ENCODE data around the gene LRRC74B. TPM values are rescaled to one million over a fixed set of nuclear protein-coding genes. Genes with fewer than 3 reads are reported as not detected.

LRRC74B gene
- total and polyA plus RNA-seq, 2 of the 4 experiments (the other 2 are of a cell fraction): not detected

DNA sequence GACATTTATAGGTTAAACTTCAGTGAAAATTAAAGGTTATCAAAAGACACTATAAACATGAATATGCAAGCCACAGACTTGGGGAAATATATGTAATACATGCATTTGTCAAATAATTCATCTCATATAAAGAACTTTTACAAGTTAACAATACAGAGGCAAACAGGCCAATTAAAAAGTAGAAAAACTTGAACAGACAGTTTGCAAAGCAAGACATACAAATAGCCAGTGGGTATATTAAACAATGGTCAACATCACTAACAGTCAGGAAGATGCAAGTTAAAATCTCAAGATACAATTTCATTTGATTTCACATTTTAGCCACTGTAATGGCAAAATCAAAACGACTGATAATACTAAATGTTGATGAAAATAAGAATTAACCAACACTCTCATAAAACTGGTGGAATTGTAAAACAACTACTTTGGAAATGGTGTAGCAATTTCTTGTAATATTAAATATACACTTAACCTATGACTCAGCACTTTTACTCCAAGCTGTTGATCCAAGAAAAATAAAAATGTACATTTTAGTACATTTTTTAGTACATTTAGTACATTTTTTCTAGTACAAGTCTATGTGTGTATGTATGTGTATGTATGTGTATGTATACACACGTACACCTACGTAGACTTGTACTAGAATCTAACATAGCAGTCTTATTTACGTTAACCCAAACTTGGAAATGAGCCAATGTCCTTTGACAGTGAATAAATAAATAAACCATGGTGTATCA lies 62.8 kb downstream of the LRRC74B start:
- no peak overlapping the region for H3K4me2 ChIP-seq (ENCODE audit: low read depth, low read length)
- in situ Hi-C loops (cut with MboI; ENCODE audit: low sequenced_read_pairs) (no loop called here), dilution Hi-C loops (cut with HindIII; ENCODE audit: low sequenced_read_pairs, unreplicated experiment) (no loop called here), intact Hi-C loops (cut with micrococcal nuclease) (no loop called here)
- no peak overlapping the region for H4K91ac ChIP-seq (ENCODE audit: insufficient read depth, low read depth, low read length)
- H2AFZ ChIP-seq (replicated peaks; ENCODE audit: low read length, poor library complexity): no peak overlapping the region
- no peak overlapping the region; a peak in 1 of 4 replicates for H4K8ac ChIP-seq (ENCODE audit: low read depth in 2 of 2, low read length in 2 of 2)
- no peak overlapping the region for H2BK120ac ChIP-seq (ENCODE audit: low read depth, low read length)
- no peak overlapping the region for H2BK20ac ChIP-seq (ENCODE audit: low read depth, low read length)
- TF ChIP-seq MAFK (IDR thresholded peaks at IDR 0.05; ENCODE audit: low read depth, low read length) (peak; percentile 95), CHD1 (IDR thresholded peaks at IDR 0.05; ENCODE audit: low read depth, low read length) (no peak), SMC3 (IDR thresholded peaks at IDR 0.05; ENCODE audit: low read depth, low read length) (no peak), NFE2L2 (IDR thresholded peaks at IDR 0.05; ENCODE audit: low read depth, low read length) (peak; percentile 97)
- TF ChIP-seq, protein P1, sequence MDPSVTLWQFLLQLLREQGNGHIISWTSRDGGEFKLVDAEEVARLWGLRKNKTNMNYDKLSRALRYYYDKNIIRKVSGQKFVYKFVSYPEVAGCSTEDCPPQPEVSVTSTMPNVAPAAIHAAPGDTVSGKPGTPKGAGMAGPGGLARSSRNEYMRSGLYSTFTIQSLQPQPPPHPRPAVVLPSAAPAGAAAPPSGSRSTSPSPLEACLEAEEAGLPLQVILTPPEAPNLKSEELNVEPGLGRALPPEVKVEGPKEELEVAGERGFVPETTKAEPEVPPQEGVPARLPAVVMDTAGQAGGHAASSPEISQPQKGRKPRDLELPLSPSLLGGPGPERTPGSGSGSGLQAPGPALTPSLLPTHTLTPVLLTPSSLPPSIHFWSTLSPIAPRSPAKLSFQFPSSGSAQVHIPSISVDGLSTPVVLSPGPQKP (IDR thresholded peaks at IDR 0.05; ENCODE audit: borderline replicate concordance, low read depth, low read length): no peak
- no peak overlapping the region for H2BK5ac ChIP-seq (ENCODE audit: low read depth, low read length, poor library complexity, severe bottlenecking)
- no peak overlapping the region for H3K9ac ChIP-seq (ENCODE audit: low read depth, low read length)
- H3K23ac ChIP-seq (ENCODE audit: low read depth, low read length): no peak overlapping the region
- H3K9me1 ChIP-seq (ENCODE audit: insufficient read depth, low read length): no peaks in the 10 kb centered on the region
- H2AK9ac ChIP-seq (replicated peaks; ENCODE audit: low read depth, low read length, poor library complexity): no peak overlapping the region
- no peaks in the 10 kb centered on the region for H4K20me1 ChIP-seq (ENCODE audit: insufficient read depth, low read length)
- H3K9me3 ChIP-seq (ENCODE audit: control insufficient read depth, insufficient read depth, low read length): 0 out of 2 replicates have a peak, but pooled peaks cover 2% of the 10 kb centered on the region
- no peaks in the 10 kb centered on the region for H3K79me1 ChIP-seq (ENCODE audit: low read depth in 1 of 2, low read length in 2 of 2)
- no peak overlapping the region for H3K27ac ChIP-seq (ENCODE audit: insufficient read depth, low read length)
- no TSS peak for BruUV-seq (replicated peaks)
- no peak overlapping the region for H3K4me3 ChIP-seq (ENCODE audit: insufficient read depth, low read depth, low read length)
- H3K27me3 ChIP-seq (ENCODE audit: control insufficient read depth, insufficient read depth, low read length): peaks cover 3% of the 10 kb centered on the region; the same call in 1 of the 2 replicates
- no peaks in the 10 kb centered on the region for H3K36me3 ChIP-seq (ENCODE audit: control insufficient read depth, insufficient read depth, low read length)
- no CpG with 5 or more reads among the region's 4 CpGs for WGBS, 2 experiments (ENCODE audit: extremely low coverage in 2 of 2, insufficient read length in 1 of 2)
- ChIA-PET CTCF (no interaction called here), POLR2A (ENCODE audit: unreplicated experiment) (no interaction called here)
- DNase-seq (no peak), ATAC-seq (ENCODE audit: low read depth) (no peak)
- no peak overlapping the region for H4K5ac ChIP-seq (ENCODE audit: low read depth, low read length)
- no peaks in the 10 kb centered on the region for H3K4me1 ChIP-seq (ENCODE audit: control insufficient read depth, insufficient read depth, low read length)
- no peak overlapping the region for H2BK15ac ChIP-seq (ENCODE audit: low read depth, low read length)
- H3K56ac ChIP-seq (ENCODE audit: extremely low read depth, insufficient read depth, low read length): no peak overlapping the region
- no peak overlapping the region for H3K4ac ChIP-seq (ENCODE audit: low read depth, low read length)
- H3K18ac ChIP-seq (ENCODE audit: low read depth, low read length): no peak overlapping the region
- no peak overlapping the region for H2AK5ac ChIP-seq (ENCODE audit: low read depth, low read length)
- H3K14ac ChIP-seq (replicated peaks; ENCODE audit: low read depth, low read length): no peak overlapping the region

Small RNA genes within 50 kb of the gene (microRNA-seq; reads per million reads assigned to microRNA genes)
- gene MIR649 (ENCODE audit: insufficient read depth in 1 of 2, insufficient read length in 1 of 2, unreplicated experiment in 1 of 2): 0 reads per million in 2 experiments

Small RNA genes within 50 kb of the gene (small RNA-seq; reads per million reads assigned to genes)
- 0 reads per million in 5 experiments for gene MIR649

Other genes starting within 250 kb of the LRRC74B start
- gene PI4KA, start 187.1 kb upstream of the LRRC74B start, total RNA-seq (2012; rRNA removed): 16.8 and 18.6 TPM in 2 replicates
- 35.5 and 39.3 TPM in 2 replicates for gene PI4KA, start 187.1 kb upstream of the LRRC74B start, polyA plus RNA-seq (2012; rRNA removed)
- gene SNAP29, start 186.9 kb upstream of the LRRC74B start, total RNA-seq (2012; rRNA removed): 10.6 and 12.5 TPM in 2 replicates
- 29.5 and 30.0 TPM in 2 replicates for gene SNAP29, start 186.9 kb upstream of the LRRC74B start, polyA plus RNA-seq (2012; rRNA removed)
- 35.5 and 35.8 TPM in 2 replicates for gene CRKL, start 128.5 kb upstream of the LRRC74B start, total RNA-seq (2012; rRNA removed)
- 18.7 and 20.6 TPM in 2 replicates for gene CRKL, start 128.5 kb upstream of the LRRC74B start, polyA plus RNA-seq (2012; rRNA removed)
- gene AIFM3, start 78.7 kb upstream of the LRRC74B start, total RNA-seq (2012; rRNA removed): under 0.01 and 0.18 TPM in 2 replicates
- gene AIFM3, start 78.7 kb upstream of the LRRC74B start, polyA plus RNA-seq (2012; rRNA removed): 0.09 TPM in 2 replicates
- gene LZTR1, start 63.6 kb upstream of the LRRC74B start, total RNA-seq (2012; rRNA removed): 19.2 and 22.8 TPM in 2 replicates
- 41.3 and 43.8 TPM in 2 replicates for gene LZTR1, start 63.6 kb upstream of the LRRC74B start, polyA plus RNA-seq (2012; rRNA removed)
- gene THAP7, start 43.8 kb upstream of the LRRC74B start, total RNA-seq (2012; rRNA removed): 13.3 and 14.2 TPM in 2 replicates
- 19.8 and 23.2 TPM in 2 replicates for gene THAP7, start 43.8 kb upstream of the LRRC74B start, polyA plus RNA-seq (2012; rRNA removed)
- gene P2RX6, start 30.8 kb upstream of the LRRC74B start, total RNA-seq (2012; rRNA removed): 0.56 and 0.90 TPM in 2 replicates
- 1.4 and 1.6 TPM in 2 replicates for gene P2RX6, start 30.8 kb upstream of the LRRC74B start, polyA plus RNA-seq (2012; rRNA removed)
- gene SLC7A4, start 13.4 kb upstream of the LRRC74B start, total RNA-seq (2012; rRNA removed): not detected in 2 replicates
- 0.03 and 0.06 TPM in 2 replicates for gene SLC7A4, start 13.4 kb upstream of the LRRC74B start, polyA plus RNA-seq (2012; rRNA removed)

All from IMR-90 (cell line).